GM23248 (cell line): Measurements from ENCODE around the gene PEX6.

ENCODE experiments used
- EZH2 ChIP-seq: fragments of 200-600 bp; sonication (generic); IDR thresholded peaks from 2 replicates; pipeline ENCODE4 v1.6.1; 2018; ENCODE audit warnings: antibody characterized with exemption, mild to moderate bottlenecking; ENCODE audit not compliant: insufficient read depth, poor library complexity, severe bottlenecking
- EZH2phosphoT487 ChIP-seq: fragments of 200-600 bp; sonication (generic); IDR thresholded peaks from 2 replicates; pipeline ENCODE4 v1.6.1; 2018; ENCODE audit warnings: antibody characterized with exemption, moderate library complexity, mild to moderate bottlenecking, low read depth; ENCODE audit not compliant: insufficient read depth

- TF ChIP-seq EZH2: no peak
- no peak for TF ChIP-seq EZH2phosphoT487
Observed at GRCh38 chr6:43011207-43011606, 32.2 kb upstream of the PEX6 start.
